HEK293 (cell line): ENCODE results near the gene FTCD.
"Not testable (repeated sequence)": the region's sequence is repeated elsewhere in the genome, so short reads cannot be mapped to it uniquely, and the experiment has no call there.

Source experiments
- CTCF ChIA-PET: fragments of 350-600 bp; formaldehyde crosslinking; extraction: SDS; loops from one replicate; lab custom pipeline; 2021; ENCODE audit warnings: antibody characterized with exemption; lab: Yijun Ruan, JAX
- POLR2A ChIA-PET: fragments of 300-600 bp; formaldehyde crosslinking; extraction: SDS; loops from one replicate; lab custom pipeline; 2020; ENCODE audit warnings: antibody characterized with exemption, inconsistent platforms; lab: Yijun Ruan, JAX
- H3K27ac ChIP-seq: fragments of 200-500 bp; sonication (Bioruptor generic); 2 replicates; pipeline ENCODE4 v1.5.1; 2014; ENCODE audit warnings: low read depth, low read length, control low read depth, inconsistent platforms; ENCODE audit errors: extremely low read depth
- H3K36me3 ChIP-seq, 2 experiments: fragments of 200-500 bp in 1 of 2; sonication (Bioruptor generic) in 1 of 2; 1 replicate in 1 of 2; 2 replicates in 1 of 2; pipeline ENCODE4 v1.5.1; 2014 to 2017; ENCODE audit warnings: inconsistent platforms in 2 of 2, low read length in 2 of 2; ENCODE audit not compliant: control insufficient read depth in 2 of 2, insufficient read depth in 1 of 2
- H3K4me1 ChIP-seq: fragments of 200-500 bp; sonication (Bioruptor generic); 2 replicates; pipeline ENCODE4 v1.5.1; 2014; ENCODE audit warnings: mild to moderate bottlenecking, low read length, inconsistent platforms; ENCODE audit not compliant: control insufficient read depth, insufficient read depth
- H3K4me3 ChIP-seq: 2 replicates; pipeline ENCODE4 v1.5.1; 2011; ENCODE audit warnings: low read depth, mild to moderate bottlenecking, control low read depth, low read length, moderate library complexity
- H3K9me3 ChIP-seq: fragments of 200-500 bp; sonication (Bioruptor generic); 2 replicates; pipeline ENCODE4 v1.5.1; 2014; ENCODE audit warnings: low read depth, low read length, inconsistent platforms; ENCODE audit not compliant: control insufficient read depth, insufficient read depth
- EGR2 ChIP-seq: fragments of 450-650 bp; formaldehyde crosslinking; IDR thresholded peaks from 2 replicates; pipeline ENCODE4 v1.5.1; 2016; ENCODE audit warnings: low read depth, missing biosample characterization, missing genetic modification characterization
- GLIS1 ChIP-seq: fragments of 450-650 bp; formaldehyde crosslinking; IDR thresholded peaks from 2 replicates; pipeline ENCODE4 v1.5.1; 2016; ENCODE audit warnings: missing biosample characterization, missing genetic modification characterization
- KLF1 ChIP-seq: fragments of 450-650 bp; formaldehyde crosslinking; IDR thresholded peaks from 2 replicates; pipeline ENCODE4 v1.5.1; 2016; ENCODE audit warnings: missing biosample characterization, missing genetic modification characterization
- SCRT2 ChIP-seq: fragments of 450-650 bp; formaldehyde crosslinking; IDR thresholded peaks from 2 replicates; pipeline ENCODE4 v1.5.1; 2016; ENCODE audit warnings: missing biosample characterization, missing genetic modification characterization
- SETDB1 ChIP-seq: IDR thresholded peaks from one replicate; pipeline ENCODE4 v1.6.1; 2017; ENCODE audit warnings: mild to moderate bottlenecking, low read length, moderate library complexity, mixed read lengths; ENCODE audit not compliant: insufficient read length
- ZBTB1 ChIP-seq: fragments of 450-650 bp; formaldehyde crosslinking; IDR thresholded peaks from 2 replicates; pipeline ENCODE4 v1.5.1; 2016; ENCODE audit warnings: missing biosample characterization, missing genetic modification characterization
- ZBTB8A ChIP-seq: fragments of 450-650 bp; formaldehyde crosslinking; IDR thresholded peaks from 2 replicates; pipeline ENCODE4 v1.5.1; 2016; ENCODE audit warnings: missing biosample characterization, missing genetic modification characterization
- ZFHX2 ChIP-seq: fragments of 450-650 bp; formaldehyde crosslinking; conservative IDR thresholded peaks from 2 replicates; pipeline ENCODE4 v1.5.1; 2016; ENCODE audit warnings: missing biosample characterization, missing genetic modification characterization
- ZNF292 ChIP-seq: fragments of 450-650 bp; formaldehyde crosslinking; IDR thresholded peaks from 2 replicates; pipeline ENCODE4 v1.5.1; 2016; ENCODE audit warnings: low read depth, missing biosample characterization, missing genetic modification characterization, borderline replicate concordance
- TF ChIP-seq, protein P1 (sequence below): fragments of 450-650 bp; formaldehyde crosslinking; IDR thresholded peaks from 2 replicates; pipeline ENCODE4 v1.5.1; 2017; ENCODE audit warnings: missing biosample characterization, missing genetic modification characterization
- TF ChIP-seq, protein P2 (sequence below): fragments of 450-650 bp; IDR thresholded peaks from 2 replicates; pipeline ENCODE4 v1.5.1; 2018; ENCODE audit warnings: missing biosample characterization, missing genetic modification characterization

The FTCD gene

DNA sequence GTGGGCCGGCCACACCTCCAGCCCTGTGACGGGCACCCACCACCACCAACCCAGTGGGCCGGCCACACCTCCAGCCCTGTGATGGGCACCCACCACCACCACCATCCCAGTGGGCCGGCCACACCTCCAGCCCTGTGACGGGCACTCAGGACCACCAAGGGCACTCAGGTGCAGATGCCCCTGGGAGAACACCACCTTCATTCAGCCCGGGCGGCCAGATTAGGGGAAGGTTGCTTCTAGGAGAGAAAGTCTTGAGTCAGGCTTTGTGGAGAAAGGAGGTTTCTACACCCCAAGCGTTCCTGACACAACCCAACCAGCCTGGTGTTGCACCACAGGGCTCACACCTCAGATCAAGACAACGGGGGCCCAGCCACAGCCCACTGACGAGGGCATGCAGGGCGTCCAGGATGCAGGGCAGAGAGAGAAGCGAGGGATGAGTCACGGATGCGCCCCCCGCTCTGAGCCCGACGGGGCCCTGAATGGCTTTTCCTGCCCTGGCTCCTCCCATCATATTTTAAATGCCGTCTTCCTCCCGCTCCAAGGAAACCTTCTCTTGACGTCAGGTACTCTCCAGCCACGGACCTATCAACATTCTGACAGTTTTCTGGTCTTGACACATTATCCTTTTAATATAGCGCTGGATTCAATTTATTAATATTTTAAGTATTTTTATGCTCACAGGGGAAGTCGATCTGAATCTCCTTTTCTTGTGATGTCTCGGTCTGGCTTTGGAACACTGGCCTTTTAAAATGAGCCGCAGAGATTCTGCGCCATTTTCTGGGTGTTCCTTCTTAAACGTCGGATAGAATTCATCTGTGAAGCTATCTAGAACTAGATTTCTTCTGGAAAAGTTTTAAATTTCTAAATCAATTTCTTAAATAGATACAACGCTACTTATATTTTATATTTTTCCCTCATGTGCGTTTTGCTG, 29.5 kb upstream of the FTCD start:
- Histone ChIP-seq H3K4me1 (peaks cover 9% of the 10 kb centered on the region), H3K4me3 (no peak overlapping the region), H3K9me3 (no peaks in the 10 kb centered on the region), H3K27ac (no peak overlapping the region), H3K36me3 (no peaks in the 10 kb centered on the region)
- ChIA-PET CTCF (no interaction called here), POLR2A (no interaction called here)
- TF ChIP-seq, protein P1, sequence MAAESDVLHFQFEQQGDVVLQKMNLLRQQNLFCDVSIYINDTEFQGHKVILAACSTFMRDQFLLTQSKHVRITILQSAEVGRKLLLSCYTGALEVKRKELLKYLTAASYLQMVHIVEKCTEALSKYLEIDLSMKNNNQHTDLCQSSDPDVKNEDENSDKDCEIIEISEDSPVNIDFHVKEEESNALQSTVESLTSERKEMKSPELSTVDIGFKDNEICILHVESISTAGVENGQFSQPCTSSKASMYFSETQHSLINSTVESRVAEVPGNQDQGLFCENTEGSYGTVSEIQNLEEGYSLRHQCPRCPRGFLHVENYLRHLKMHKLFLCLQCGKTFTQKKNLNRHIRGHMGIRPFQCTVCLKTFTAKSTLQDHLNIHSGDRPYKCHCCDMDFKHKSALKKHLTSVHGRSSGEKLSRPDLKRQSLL (tag by site-specific recombination), result no peak
- TF ChIP-seq ZBTB8A (tag by site-specific recombination), result peak; percentile 29; the same call in 1 of the 2 replicates

- ChIA-PET POLR2A (no interaction called here), CTCF (no interaction called here)
- Histone ChIP-seq H3K27ac (no peak within 1 kb of the TSS), H3K9me3 (no peaks in the 10 kb centered on the region), H3K4me3 (no peak within 1 kb of the TSS), H3K4me1 (peaks cover 8% of the 10 kb centered on the region), H3K36me3 (no peaks in the 10 kb centered on the region)
- TF ChIP-seq, protein P2, sequence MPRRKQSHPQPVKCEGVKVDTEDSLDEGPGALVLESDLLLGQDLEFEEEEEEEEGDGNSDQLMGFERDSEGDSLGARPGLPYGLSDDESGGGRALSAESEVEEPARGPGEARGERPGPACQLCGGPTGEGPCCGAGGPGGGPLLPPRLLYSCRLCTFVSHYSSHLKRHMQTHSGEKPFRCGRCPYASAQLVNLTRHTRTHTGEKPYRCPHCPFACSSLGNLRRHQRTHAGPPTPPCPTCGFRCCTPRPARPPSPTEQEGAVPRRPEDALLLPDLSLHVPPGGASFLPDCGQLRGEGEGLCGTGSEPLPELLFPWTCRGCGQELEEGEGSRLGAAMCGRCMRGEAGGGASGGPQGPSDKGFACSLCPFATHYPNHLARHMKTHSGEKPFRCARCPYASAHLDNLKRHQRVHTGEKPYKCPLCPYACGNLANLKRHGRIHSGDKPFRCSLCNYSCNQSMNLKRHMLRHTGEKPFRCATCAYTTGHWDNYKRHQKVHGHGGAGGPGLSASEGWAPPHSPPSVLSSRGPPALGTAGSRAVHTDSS (tag by site-specific recombination), result no peak
- TF ChIP-seq GLIS1 (tag by site-specific recombination), result peak; percentile 48
Observed at GRCh38 chr21:46183910-46184624, 28.7 kb upstream of the FTCD start, which contains the start of gene SPATC1L. Gene SPATC1L (minus strand): TSS chr21:46184459. CDS start chr21:46182816, 1,643 bp downstream.

GRCh38 chr21:46183337-46183909, 28.0 kb upstream of the FTCD start:
- CTCF ChIA-PET, H3K36me3 ChIP-seq, H3K4me3 ChIP-seq, H3K27ac ChIP-seq, H3K4me1 ChIP-seq, H3K9me3 ChIP-seq, POLR2A ChIA-PET: not testable (repeated sequence)
- TF ChIP-seq EGR2, result peak; percentile 45
- TF ChIP-seq ZFHX2 (tag by site-specific recombination), result 0 out of 2 replicates have a peak, but pooled peaks have one; percentile 11
- 0 out of 2 replicates have a peak, but pooled peaks have one; percentile 10 for TF ChIP-seq GLIS1 (tag by site-specific recombination)

GRCh38 chr21:46182548-46183336, 27.4 kb upstream of the FTCD start:
- Histone ChIP-seq H3K9me3 (no peaks in the 10 kb centered on the region), H3K36me3 (no peaks in the 10 kb centered on the region), H3K4me1 (no peaks in the 10 kb centered on the region)
- CTCF ChIA-PET, result no interaction called here
- POLR2A ChIA-PET, result interaction anchor here (0.6 kb wide), 1 partner anchor 344 kb away, joined by 3 read pairs; no protein-coding TSS in a partner anchor
- peak; percentile 47; the same call in 1 of the 2 replicates for TF ChIP-seq KLF1
- no peak for TF ChIP-seq SCRT2
- no peak for TF ChIP-seq SETDB1
- TF ChIP-seq ZBTB1 (tag by site-specific recombination), result no peak
- no peak for TF ChIP-seq ZNF292
- TF ChIP-seq, all 188 proteins: peak for 1
- H3K4me3 ChIP-seq, result no peak overlapping the region
- no peak overlapping the region for H3K27ac ChIP-seq
